Measurements from ENCODE around the gene C1QTNF5. TPM values are rescaled to one million over a fixed set of nuclear protein-coding genes. Genes with fewer than 3 reads are reported as not detected.

The C1QTNF5 gene
- total RNA-seq, 2 experiments from 2014 or later, result not detected

- POLR2A ChIA-PET, result interaction anchor here (1.0 to 3.0 kb wide), 2 partner anchors 12 to 104 kb away, joined by 3 to 12 read pairs; partner anchors contain the start of gene CBL
- ATAC-seq (ENCODE audit: low read depth) (no peak), DNase-seq (no peak)
- Mint-ChIP-seq H3K36me3 (peaks cover 6% of the 10 kb centered on the region), H3K27me3 (no peaks in the 10 kb centered on the region), H3K4me3 (no peak overlapping the region), H3K9me3 (no peaks in the 10 kb centered on the region), H3K4me1 (peaks cover 14% of the 10 kb centered on the region), H3K27ac (peak overlapping the region; percentile 22)
Observed at GRCh38 chr11:119309411-119309810, 31.3 kb downstream of the C1QTNF5 start.

GRCh38 chr11:119307974-119308373, 32.7 kb downstream of the C1QTNF5 start:
- POLR2A ChIA-PET, result interaction anchor here (0.8 to 3.4 kb wide), 3 partner anchors 9 to 13 kb away, joined by 3 to 23 read pairs (median 4); partner anchors contain the start of gene MCAM
- Mint-ChIP-seq H3K4me1 (peaks cover 14% of the 10 kb centered on the region), H3K27ac (no peak overlapping the region), H3K9me3 (no peaks in the 10 kb centered on the region), H3K4me3 (no peak overlapping the region), H3K36me3 (peaks cover 17% of the 10 kb centered on the region), H3K27me3 (no peaks in the 10 kb centered on the region)
- ATAC-seq (ENCODE audit: low read depth), result no peak
- no peak for DNase-seq

GRCh38 chr11:119307219-119307618, 33.5 kb downstream of the C1QTNF5 start:
- no peak for DNase-seq

DNA sequence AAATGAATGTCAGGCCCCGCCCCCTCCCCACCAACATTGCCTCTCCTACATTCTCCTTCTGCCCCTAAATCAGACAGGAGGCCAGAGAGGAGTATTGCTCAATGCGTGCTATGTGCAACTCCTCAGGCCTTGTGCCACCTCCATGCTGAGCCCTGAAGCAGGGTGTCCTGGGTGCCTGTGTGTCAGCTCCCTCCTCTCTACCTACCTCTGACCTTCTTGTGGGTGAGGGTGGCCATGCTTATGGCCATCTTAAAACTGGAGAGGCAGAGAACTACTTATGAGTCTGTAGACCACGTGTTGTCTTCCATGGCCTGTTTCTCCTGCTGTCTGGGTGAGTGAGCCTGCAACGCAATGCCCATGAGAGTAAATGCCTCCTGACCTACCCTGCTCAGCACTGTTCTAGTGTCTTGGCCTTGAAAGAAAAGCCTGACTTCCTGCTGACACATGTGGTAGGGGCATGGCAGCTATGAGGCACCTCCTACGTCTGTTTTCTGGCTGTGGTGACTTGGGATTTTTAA, 34.3 kb downstream of the C1QTNF5 start:
- H3K4me3 Mint-ChIP-seq, result peak overlapping the region; percentile 18
- ATAC-seq (ENCODE audit: low read depth), result peak; percentile 87
- peaks cover 17% of the 10 kb centered on the region for H3K4me1 Mint-ChIP-seq
- H3K36me3 Mint-ChIP-seq, result peaks cover 28% of the 10 kb centered on the region
- POLR2A ChIA-PET, result interaction anchor here (0.7 to 3.4 kb wide), 7 partner anchors 11 to 204 kb away, joined by 3 to 23 read pairs (median 3); partner anchors contain the start of genes CBL, DPAGT1 and MCAM
- no peaks in the 10 kb centered on the region for H3K9me3 Mint-ChIP-seq
- no peak for DNase-seq
- H3K27ac Mint-ChIP-seq, result peak overlapping the region; percentile 74
- no peaks in the 10 kb centered on the region for H3K27me3 Mint-ChIP-seq

More at GRCh38 chr11:119307219-119307618, 33.5 kb downstream of the C1QTNF5 start:
- no peak overlapping the region for H3K4me3 Mint-ChIP-seq
- peaks cover 14% of the 10 kb centered on the region for H3K4me1 Mint-ChIP-seq
- no peaks in the 10 kb centered on the region for H3K27me3 Mint-ChIP-seq
- POLR2A ChIA-PET, result interaction anchor here (0.8 to 3.4 kb wide), 3 partner anchors 10 to 101 kb away, joined by 3 to 23 read pairs (median 4); partner anchors contain the start of genes CBL and MCAM
- H3K9me3 Mint-ChIP-seq, result no peaks in the 10 kb centered on the region
- H3K27ac Mint-ChIP-seq, result no peak overlapping the region
- peaks cover 23% of the 10 kb centered on the region for H3K36me3 Mint-ChIP-seq
- ATAC-seq (ENCODE audit: low read depth), result no peak

- ATAC-seq (ENCODE audit: low read depth) (peak; percentile 19), DNase-seq (no peak)
- peak overlapping the region; percentile 74 for H3K27ac Mint-ChIP-seq
- peaks cover 34% of the 10 kb centered on the region for H3K36me3 Mint-ChIP-seq
- peaks cover 17% of the 10 kb centered on the region for H3K4me1 Mint-ChIP-seq
- no peaks in the 10 kb centered on the region for H3K9me3 Mint-ChIP-seq
- H3K27me3 Mint-ChIP-seq, result no peaks in the 10 kb centered on the region
- peak overlapping the region; percentile 5 for H3K4me3 Mint-ChIP-seq
- POLR2A ChIA-PET, result interaction anchor here (0.7 to 3.4 kb wide), 5 partner anchors 11 to 204 kb away, joined by 3 to 23 read pairs (median 4); partner anchors contain the start of genes CBL, DPAGT1 and MCAM
Observed at GRCh38 chr11:119305556-119306372, 34.9 kb downstream of the C1QTNF5 start.

DNA sequence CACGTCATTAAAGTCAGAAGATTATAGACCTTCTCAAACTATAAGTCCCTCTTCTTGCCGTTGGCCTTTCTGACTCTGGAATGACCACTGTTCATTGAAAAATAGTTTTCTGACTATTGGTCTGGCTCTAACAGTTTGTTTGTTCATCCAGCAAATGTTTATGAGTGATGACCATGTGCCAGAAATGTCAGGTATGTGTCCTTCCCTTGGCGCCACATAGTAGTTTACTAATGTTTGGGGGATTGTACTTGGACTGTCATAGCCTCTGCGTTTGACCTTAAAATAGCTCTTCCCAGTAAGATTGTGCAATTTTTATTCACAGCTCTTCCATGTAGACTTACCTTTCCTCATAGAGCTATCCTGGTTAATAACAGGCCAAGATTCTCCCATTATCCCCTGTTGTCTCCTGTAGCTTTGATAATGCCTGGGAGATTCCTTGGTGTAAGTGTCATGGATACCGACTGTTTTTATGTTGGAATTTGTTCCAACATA, 37.4 kb downstream of the C1QTNF5 start:
- Mint-ChIP-seq H3K4me3 (no peak overlapping the region), H3K27me3 (no peaks in the 10 kb centered on the region), H3K4me1 (peaks cover 18% of the 10 kb centered on the region), H3K27ac (no peak overlapping the region), H3K9me3 (no peaks in the 10 kb centered on the region), H3K36me3 (peaks cover 46% of the 10 kb centered on the region)
- DNase-seq, result no peak
- POLR2A ChIA-PET, result interaction anchor here (1.1 kb wide), 1 partner anchor 31 kb away, joined by 3 read pairs; the partner anchor contains the start of gene RNF26
- ATAC-seq (ENCODE audit: low read depth), result no peak

GRCh38 chr11:119300198-119300964, 40.3 kb downstream of the C1QTNF5 start:
- POLR2A ChIA-PET, result interaction anchor here (1.0 to 1.2 kb wide), 2 partner anchors 12 to 16 kb away, joined by 3 read pairs; no protein-coding TSS in a partner anchor
- no peaks in the 10 kb centered on the region for H3K9me3 Mint-ChIP-seq
- no peak overlapping the region for H3K27ac Mint-ChIP-seq
- DNase-seq (no peak), ATAC-seq (ENCODE audit: low read depth) (no peak)
- H3K27me3 Mint-ChIP-seq, result no peaks in the 10 kb centered on the region
- no peak overlapping the region for H3K4me3 Mint-ChIP-seq
- H3K36me3 Mint-ChIP-seq, result peaks cover 49% of the 10 kb centered on the region
- H3K4me1 Mint-ChIP-seq, result peaks cover 8% of the 10 kb centered on the region

GRCh38 chr11:119299416-119299815, 41.3 kb downstream of the C1QTNF5 start:
- ATAC-seq (ENCODE audit: low read depth) (no peak), DNase-seq (no peak)
- Mint-ChIP-seq H3K36me3 (peaks cover 45% of the 10 kb centered on the region), H3K4me1 (peaks cover 4% of the 10 kb centered on the region), H3K27ac (no peak overlapping the region), H3K27me3 (no peaks in the 10 kb centered on the region), H3K4me3 (no peak overlapping the region), H3K9me3 (no peaks in the 10 kb centered on the region)
- POLR2A ChIA-PET, result interaction anchor here (1.0 kb wide), 1 partner anchor 13 kb away, joined by 3 read pairs; no protein-coding TSS in a partner anchor

GRCh38 chr11:119298726-119299125, 42.0 kb downstream of the C1QTNF5 start:
- H3K27me3 Mint-ChIP-seq, result no peaks in the 10 kb centered on the region
- H3K36me3 Mint-ChIP-seq, result peaks cover 40% of the 10 kb centered on the region
- no peaks in the 10 kb centered on the region for H3K9me3 Mint-ChIP-seq
- no peak overlapping the region for H3K4me3 Mint-ChIP-seq
- peaks cover 4% of the 10 kb centered on the region for H3K4me1 Mint-ChIP-seq
- H3K27ac Mint-ChIP-seq, result no peak overlapping the region
- ATAC-seq (ENCODE audit: low read depth), result no peak
- no peak for DNase-seq
- POLR2A ChIA-PET, result interaction anchor here (0.5 kb wide), 1 partner anchor 107 kb away, joined by 4 read pairs; no protein-coding TSS in a partner anchor

GRCh38 chr11:119297938-119298337, 42.7 kb downstream of the C1QTNF5 start:
- DNase-seq (no peak), ATAC-seq (ENCODE audit: low read depth) (no peak)
- H3K27ac Mint-ChIP-seq, result no peak overlapping the region
- POLR2A ChIA-PET, result interaction anchor here (0.6 kb wide), 1 partner anchor 59 kb away, joined by 6 read pairs; no protein-coding TSS in a partner anchor
- peaks cover 34% of the 10 kb centered on the region for H3K36me3 Mint-ChIP-seq
- no peaks in the 10 kb centered on the region for H3K27me3 Mint-ChIP-seq
- no peaks in the 10 kb centered on the region for H3K9me3 Mint-ChIP-seq
- H3K4me1 Mint-ChIP-seq, result peaks cover 4% of the 10 kb centered on the region
- H3K4me3 Mint-ChIP-seq, result no peak overlapping the region

DNA sequence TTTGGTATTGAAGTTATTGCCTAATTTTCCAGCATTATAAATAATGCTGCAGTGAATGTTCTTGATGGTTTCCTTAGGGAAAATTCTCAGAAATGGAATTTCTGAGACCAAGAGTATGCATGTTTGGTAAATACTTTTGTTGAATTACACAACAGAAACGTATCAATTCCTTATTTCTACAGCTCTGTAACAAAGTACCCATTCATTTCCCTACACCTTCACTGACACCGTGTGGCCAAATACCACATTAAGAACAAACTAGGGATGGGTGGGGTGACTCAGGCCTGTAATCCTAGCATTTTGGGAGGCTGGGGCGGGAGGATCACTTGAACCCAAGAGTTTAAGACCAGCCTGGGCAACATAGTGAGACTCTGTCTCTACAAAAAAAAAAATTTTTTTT, 45.5 kb downstream of the C1QTNF5 start:
- Mint-ChIP-seq H3K36me3 (peaks cover 23% of the 10 kb centered on the region), H3K4me3 (no peak overlapping the region), H3K4me1 (no peaks in the 10 kb centered on the region), H3K27ac (no peak overlapping the region), H3K9me3 (no peaks in the 10 kb centered on the region), H3K27me3 (no peaks in the 10 kb centered on the region)
- DNase-seq (no peak), ATAC-seq (ENCODE audit: low read depth) (no peak)
- POLR2A ChIA-PET, result no interaction called here

DNA sequence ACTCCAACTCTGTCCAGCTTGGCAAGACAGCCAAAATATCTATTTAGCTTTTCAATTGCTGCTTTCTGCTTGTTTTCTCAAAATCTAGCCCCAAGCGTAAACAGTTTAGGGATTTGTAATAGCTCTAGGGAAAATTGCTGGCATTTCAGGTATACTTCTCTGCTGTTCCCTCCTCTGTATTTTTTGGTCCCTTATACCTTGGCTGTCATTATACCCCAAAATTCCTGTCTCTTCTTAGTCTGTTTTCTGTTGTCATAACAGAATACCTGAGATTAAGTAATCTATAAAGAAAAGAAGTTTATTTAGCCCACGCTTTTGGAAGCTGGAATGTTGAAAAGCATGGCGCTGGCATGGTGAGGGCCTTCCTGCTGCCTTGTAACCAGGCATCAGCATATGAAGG, 47.2 kb downstream of the C1QTNF5 start:
- ATAC-seq (ENCODE audit: low read depth) (no peak), DNase-seq (no peak)
- no peaks in the 10 kb centered on the region for H3K4me1 Mint-ChIP-seq
- no peak overlapping the region for H3K4me3 Mint-ChIP-seq
- POLR2A ChIA-PET, result no interaction called here
- no peaks in the 10 kb centered on the region for H3K9me3 Mint-ChIP-seq
- no peaks in the 10 kb centered on the region for H3K27me3 Mint-ChIP-seq
- no peak overlapping the region for H3K27ac Mint-ChIP-seq
- H3K36me3 Mint-ChIP-seq, result peaks cover 18% of the 10 kb centered on the region

Data from activated naive CD8-positive, alpha-beta T cell treated with anti-CD3 and anti-CD28 coated beads, Interleukin-2, amount 10 ng/mL, durations not matched to agents 7 days and 5 days (primary cell).